GM19351 (cell line): ENCODE data around the gene AQP12A.
"Not testable (repeated sequence)": the region's sequence is repeated elsewhere in the genome, so short reads cannot be mapped to it uniquely, and the experiment has no call there.

Experiments used
- ATAC-seq: cut with Tn5 transposase; IDR thresholded peaks from one replicate; pipeline ENCODE4 v1.9.1; 2021; ENCODE audit warnings: mild to moderate bottlenecking, moderate library complexity; ENCODE audit not compliant: unreplicated experiment

The AQP12A gene

GRCh38 chr2:240655931-240656886 lies 35.5 kb upstream of the AQP12A start:
- no peak for ATAC-seq

- ATAC-seq, result not testable (repeated sequence)
Observed at GRCh38 chr2:240659883-240660282, 31.8 kb upstream of the AQP12A start.

DNA sequence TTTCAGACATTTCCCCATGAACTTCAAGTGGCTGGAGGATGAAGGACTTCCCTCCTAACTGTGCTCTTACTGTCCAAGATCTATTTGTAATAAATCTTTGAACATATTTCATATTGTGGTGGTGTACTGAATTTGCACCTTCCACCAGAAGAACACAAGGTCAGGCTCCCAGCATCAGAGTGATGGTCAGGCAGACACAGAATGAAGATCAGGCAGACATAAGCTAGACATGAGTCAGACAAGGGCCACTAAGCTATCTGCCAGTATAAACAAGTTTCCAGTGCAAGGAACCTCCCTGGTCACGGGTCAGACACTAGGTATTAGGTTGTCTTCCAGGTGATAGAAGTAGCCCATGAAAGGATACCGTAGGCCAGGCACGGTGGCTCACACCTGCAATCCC lies 29.0 kb upstream of the AQP12A start:
- no peak for ATAC-seq

DNA sequence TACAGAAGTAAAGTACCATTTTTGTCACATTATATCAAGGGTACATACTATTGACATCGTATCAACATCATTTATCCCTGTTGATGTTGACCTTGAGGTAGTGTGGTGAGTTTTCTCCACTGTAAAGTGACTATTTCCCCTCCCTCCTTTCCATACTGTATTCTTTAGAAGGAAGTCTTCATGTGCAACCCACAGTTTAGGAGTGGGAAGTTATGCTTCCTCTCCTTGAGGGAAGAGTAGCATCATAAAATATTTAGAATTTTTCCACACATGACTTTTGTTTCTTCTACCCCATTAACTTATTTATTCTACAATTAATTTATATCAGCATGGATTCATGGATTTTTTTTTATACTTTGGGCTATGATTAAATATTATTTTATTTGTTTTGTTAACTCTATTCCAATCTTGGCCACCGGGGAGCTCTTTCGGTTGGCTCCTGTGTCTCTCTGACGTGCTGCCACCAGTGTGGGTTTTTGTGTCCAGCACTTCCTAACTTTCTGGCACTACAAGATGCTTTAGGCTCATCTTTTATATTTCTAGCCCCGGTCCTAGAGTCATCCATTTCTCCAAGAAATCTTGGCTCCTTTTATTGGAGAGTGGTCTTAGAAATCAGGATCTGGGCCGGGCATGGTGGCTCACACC lies 28.0 kb upstream of the AQP12A start:
- no peak for ATAC-seq

- ATAC-seq, result no peak
Observed at GRCh38 chr2:240664622-240665021, 27.0 kb upstream of the AQP12A start.

DNA sequence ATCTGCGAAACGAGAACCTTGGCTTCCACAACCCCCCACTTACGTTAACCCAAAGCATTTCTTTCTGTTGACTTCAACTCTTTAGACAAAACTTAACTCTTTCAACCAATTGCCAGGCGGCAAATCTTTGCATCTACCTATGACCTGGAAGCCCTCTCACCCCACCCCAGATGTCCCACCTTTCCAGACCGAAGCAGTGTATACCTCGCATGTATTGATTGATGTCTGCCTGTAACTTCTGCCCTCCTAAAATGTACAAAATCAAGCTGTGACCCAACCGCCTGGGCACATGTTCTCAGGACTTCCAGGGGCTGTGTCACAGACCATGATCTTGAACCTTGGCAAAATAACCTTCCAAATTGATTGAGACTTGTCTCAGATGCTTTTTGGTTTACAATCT lies 21.3 kb upstream of the AQP12A start:
- ATAC-seq, result no peak

DNA sequence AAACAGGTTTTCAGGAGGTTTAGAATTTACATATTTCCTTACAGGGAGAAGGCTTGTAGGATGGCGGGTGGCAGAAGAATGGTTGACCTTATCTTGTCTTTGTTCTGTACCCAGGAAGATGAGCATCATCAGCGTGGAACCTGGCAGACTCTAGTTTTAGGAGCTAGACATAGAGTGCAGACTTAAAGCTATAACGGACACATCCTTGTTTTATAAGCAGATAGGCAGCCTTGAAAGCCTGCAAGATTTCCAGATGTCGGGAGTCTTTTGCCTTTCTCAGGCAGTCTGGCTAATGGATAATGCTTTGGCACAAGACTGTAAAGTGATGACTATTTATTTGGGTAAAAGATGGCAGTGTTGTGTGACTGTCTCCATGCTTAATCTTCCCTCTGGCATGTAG lies 20.7 kb upstream of the AQP12A start:
- ATAC-seq, result no peak

DNA sequence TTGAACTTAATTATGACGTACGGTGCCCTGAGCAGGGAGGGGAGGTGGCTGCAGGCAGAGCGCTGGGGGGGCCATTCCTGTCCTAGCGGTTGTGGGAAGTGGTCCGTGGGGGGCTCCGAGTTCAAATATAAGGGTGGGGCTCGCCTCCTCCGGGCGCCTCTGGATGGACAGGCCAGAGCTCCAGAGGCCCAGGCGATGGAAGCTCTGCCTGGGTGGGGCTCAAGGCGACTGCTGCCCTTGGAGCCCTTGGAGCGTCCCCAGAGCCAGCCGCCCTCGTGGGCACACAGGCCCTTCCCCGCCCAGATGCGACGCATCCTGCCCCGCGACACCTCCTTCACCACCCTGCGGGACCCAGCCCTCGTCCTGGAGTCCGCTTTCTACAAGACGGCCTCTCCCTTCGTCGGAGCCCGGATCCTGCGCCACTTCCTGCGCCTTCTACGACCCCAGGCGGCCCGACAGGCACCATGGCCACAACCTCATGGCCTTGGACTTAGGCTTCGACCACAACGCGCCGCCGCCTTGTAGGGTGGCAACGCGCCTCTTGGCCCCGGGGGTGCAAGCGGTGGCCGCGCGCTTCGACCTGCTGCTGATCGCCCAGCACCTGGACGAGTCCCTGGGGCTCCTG lies 19.5 kb upstream of the AQP12A start:
- no peak for ATAC-seq

- ATAC-seq, result no peak
Observed at GRCh38 chr2:240672701-240673190, 18.9 kb upstream of the AQP12A start.

- not testable (repeated sequence) for ATAC-seq
Observed at GRCh38 chr2:240674461-240675184, 17.0 kb upstream of the AQP12A start.

DNA sequence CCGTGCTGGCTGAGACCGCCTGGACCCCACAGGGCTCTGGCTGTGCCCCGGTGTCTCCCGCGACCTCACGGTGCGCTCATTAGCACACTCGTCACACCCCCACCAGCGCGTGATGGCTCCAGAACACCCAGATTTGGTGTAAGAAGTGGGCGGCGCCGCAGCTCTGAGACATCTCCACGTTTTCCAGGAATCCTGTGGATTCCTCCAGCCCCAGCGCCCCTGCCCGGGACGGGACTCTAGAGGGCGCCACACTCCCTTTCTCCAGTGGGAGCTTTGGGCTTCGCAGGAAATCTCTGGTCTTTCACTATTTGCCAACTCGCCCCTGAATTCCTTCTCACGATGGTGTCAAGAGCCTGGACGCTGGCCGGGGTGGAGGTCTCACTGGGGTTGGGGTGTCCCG lies 16.3 kb upstream of the AQP12A start:
- ATAC-seq, result not testable (repeated sequence)

DNA sequence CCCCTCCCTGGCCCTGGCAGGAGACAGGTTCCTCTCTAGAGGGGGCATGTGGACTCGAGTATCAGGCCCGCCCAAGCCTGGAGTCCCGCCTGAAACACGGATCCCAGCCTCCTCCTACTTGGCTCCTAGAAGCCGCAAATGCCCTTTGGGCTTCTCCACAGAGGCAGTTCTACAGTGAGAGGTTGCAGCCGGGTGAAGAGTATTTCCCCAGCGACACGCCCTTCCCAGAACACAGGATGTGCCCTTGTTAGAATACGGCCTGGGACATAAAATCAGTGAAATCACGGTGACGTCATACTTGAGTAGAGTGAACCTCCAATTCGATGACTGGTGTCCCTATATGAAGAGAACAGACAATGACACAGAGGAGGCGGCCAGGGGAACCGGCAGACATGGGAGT lies 13.6 kb upstream of the AQP12A start:
- not testable (repeated sequence) for ATAC-seq

GRCh38 chr2:240678909-240679308 lies 12.8 kb upstream of the AQP12A start:
- not testable (repeated sequence) for ATAC-seq

GRCh38 chr2:240680185-240680584 lies 11.5 kb upstream of the AQP12A start:
- not testable (repeated sequence) for ATAC-seq

DNA sequence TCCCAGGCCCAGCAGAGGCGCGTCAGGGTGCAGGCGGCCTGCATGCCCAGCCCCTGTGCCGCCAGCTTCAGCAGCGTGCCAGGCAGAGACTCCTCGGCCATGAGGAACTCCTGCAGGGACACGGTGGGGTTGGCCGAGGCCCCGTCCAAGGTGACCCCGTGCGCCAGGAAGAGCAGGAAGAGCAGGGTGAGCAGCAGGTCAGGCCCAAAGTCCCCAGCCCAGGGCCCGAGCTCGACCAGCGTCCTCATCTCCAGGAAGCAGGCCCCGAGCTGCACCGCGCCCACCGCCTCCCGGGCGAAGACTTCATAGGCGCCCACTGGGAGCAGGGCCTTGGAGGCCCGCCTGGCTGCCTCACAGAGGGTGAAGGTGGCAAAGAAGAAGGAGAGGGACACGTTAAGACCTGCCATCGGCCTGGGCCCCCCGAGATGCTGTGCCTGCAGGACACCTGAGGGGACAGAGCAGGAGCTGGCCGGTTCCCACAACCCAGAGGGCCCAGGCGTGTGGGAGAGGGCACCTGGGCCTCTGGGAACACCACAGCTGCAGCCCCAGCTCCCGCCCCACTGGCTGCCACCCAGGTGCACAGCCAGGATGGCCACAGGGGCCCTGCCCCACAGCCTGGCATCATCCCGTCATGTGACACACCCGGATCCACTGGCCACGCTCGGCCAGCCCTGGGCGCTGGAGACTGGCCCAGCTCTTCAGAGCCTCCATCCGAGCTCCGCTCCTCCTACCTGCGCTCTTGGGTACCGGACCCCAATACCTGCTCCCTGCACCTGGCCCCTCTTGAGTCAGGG lies 9.0 kb upstream of the AQP12A start, which contains the start of gene AQP12B:
AQP12B (minus strand) TSS at position 455 of the 794 bp plus-strand sequence; CDS start at position 407, 48 bp downstream.
- ATAC-seq, result not testable (repeated sequence)

- not testable (repeated sequence) for ATAC-seq
Observed at GRCh38 chr2:240683329-240683979, 8.2 kb upstream of the AQP12A start.

DNA sequence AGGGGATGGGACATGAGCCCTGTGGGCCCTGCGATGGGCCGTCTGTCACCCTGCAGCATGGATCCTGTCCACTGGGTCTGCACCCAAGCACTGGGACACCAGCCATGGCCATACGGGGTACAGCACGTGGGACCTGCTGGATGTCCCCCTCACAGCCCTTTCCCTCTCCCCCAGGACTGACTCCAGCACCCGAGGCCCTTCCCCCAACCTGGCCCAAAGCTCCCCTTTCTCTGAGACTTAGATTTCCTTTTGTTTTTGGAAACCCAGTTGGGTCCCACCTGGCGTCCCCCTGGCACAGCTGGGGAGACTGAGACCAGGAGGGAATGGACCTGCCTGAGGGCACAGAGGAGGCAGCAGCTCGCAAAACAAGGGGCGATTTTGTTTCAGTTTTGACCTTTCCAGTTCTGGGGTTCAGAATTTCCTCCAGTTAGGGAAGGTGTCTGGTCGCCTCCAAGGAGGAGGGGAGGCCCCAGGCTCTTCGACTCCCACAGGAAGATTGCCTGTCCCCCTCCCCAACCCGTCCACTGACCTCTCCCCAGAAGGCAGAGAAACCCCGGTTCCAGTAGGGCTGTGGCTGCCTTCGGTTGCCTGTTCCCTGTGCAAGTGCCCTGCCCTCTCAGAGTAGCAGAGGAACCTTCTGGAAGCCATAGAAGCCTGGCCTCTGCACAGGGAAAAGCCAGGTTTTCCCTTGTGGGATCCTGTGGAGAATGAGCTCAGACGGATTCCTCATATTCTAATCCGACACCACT lies 7.5 kb upstream of the AQP12A start:
- not testable (repeated sequence) for ATAC-seq

GRCh38 chr2:240685771-240686371 lies 5.8 kb upstream of the AQP12A start:
- ATAC-seq, result no peak
